ENCODE results near the gene SPHKAP. TPM values are rescaled to one million over a fixed set of nuclear protein-coding genes. Genes with fewer than 3 reads are reported as not detected.

The SPHKAP gene
- total RNA-seq, 2 donors from 2014 or later, result not detected

- no peak for DNase-seq
- no peak overlapping the region for H3K4me3 Mint-ChIP-seq
- no peak overlapping the region for H3K27ac Mint-ChIP-seq
- no peaks in the 10 kb centered on the region for H3K4me1 Mint-ChIP-seq (ENCODE audit: low read depth)
- ATAC-seq (replicated peaks in 1 of 2), result no peak
- no peaks in the 10 kb centered on the region for H3K27me3 Mint-ChIP-seq (ENCODE audit: low read depth)
- no peaks in the 10 kb centered on the region for H3K36me3 Mint-ChIP-seq (ENCODE audit: insufficient read depth in 2 of 2)
- no peaks in the 10 kb centered on the region for H3K9me3 Mint-ChIP-seq
Measured at GRCh38 chr2:228039752-228040534, 141.5 kb downstream of the SPHKAP start.

GRCh38 chr2:228038967-228039366 is 142.5 kb downstream of the SPHKAP start:
- H3K4me3 Mint-ChIP-seq, result no peak overlapping the region
- H3K36me3 Mint-ChIP-seq (ENCODE audit: insufficient read depth in 2 of 2), result no peaks in the 10 kb centered on the region
- H3K27me3 Mint-ChIP-seq (ENCODE audit: low read depth), result no peaks in the 10 kb centered on the region
- DNase-seq (no peak), ATAC-seq (replicated peaks in 1 of 2) (no peak)
- H3K9me3 Mint-ChIP-seq, result no peaks in the 10 kb centered on the region
- no peak overlapping the region for H3K27ac Mint-ChIP-seq
- H3K4me1 Mint-ChIP-seq (ENCODE audit: low read depth), result no peaks in the 10 kb centered on the region

GRCh38 chr2:228037915-228038314 is 143.6 kb downstream of the SPHKAP start:
- Mint-ChIP-seq H3K4me1 (ENCODE audit: low read depth) (no peaks in the 10 kb centered on the region), H3K4me3 (no peak overlapping the region), H3K27ac (no peak overlapping the region), H3K27me3 (ENCODE audit: low read depth) (no peaks in the 10 kb centered on the region), H3K9me3 (peaks cover 0 to 5% of the 10 kb centered on the region in 2 donors), H3K36me3 (ENCODE audit: insufficient read depth in 2 of 2) (no peaks in the 10 kb centered on the region)
- ATAC-seq (replicated peaks in 1 of 2), result no peak
- DNase-seq, result no peak

- Mint-ChIP-seq H3K4me3 (no peak overlapping the region), H3K27me3 (ENCODE audit: low read depth) (no peaks in the 10 kb centered on the region), H3K4me1 (ENCODE audit: low read depth) (no peaks in the 10 kb centered on the region), H3K27ac (no peak overlapping the region), H3K36me3 (ENCODE audit: insufficient read depth in 2 of 2) (no peaks in the 10 kb centered on the region), H3K9me3 (peaks cover 1% of the 10 kb centered on the region in 2 donors)
- no peak for ATAC-seq (replicated peaks in 1 of 2)
- no peak for DNase-seq
Measured at GRCh38 chr2:228023619-228024018, 157.9 kb downstream of the SPHKAP start.

- Mint-ChIP-seq H3K27me3 (ENCODE audit: low read depth) (no peaks in the 10 kb centered on the region), H3K4me3 (no peak overlapping the region), H3K36me3 (ENCODE audit: insufficient read depth in 2 of 2) (no peaks in the 10 kb centered on the region), H3K27ac (no peak overlapping the region), H3K9me3 (peaks cover 2 to 4% of the 10 kb centered on the region in 2 donors), H3K4me1 (ENCODE audit: low read depth) (no peaks in the 10 kb centered on the region)
- DNase-seq, result no peak
- no peak for ATAC-seq (replicated peaks in 1 of 2)
Measured at GRCh38 chr2:228018311-228018710, 163.2 kb downstream of the SPHKAP start.

GRCh38 chr2:228017784-228018183 is 163.7 kb downstream of the SPHKAP start:
- Mint-ChIP-seq H3K4me1 (ENCODE audit: low read depth) (no peaks in the 10 kb centered on the region), H3K9me3 (peaks cover 2 to 4% of the 10 kb centered on the region in 2 donors), H3K4me3 (no peak overlapping the region), H3K36me3 (ENCODE audit: insufficient read depth in 2 of 2) (no peaks in the 10 kb centered on the region), H3K27ac (no peak overlapping the region), H3K27me3 (ENCODE audit: low read depth) (no peaks in the 10 kb centered on the region)
- DNase-seq (no peak), ATAC-seq (replicated peaks in 1 of 2) (no peak)

GRCh38 chr2:228016402-228016801 is 165.1 kb downstream of the SPHKAP start:
- no peak overlapping the region for H3K4me3 Mint-ChIP-seq
- ATAC-seq (replicated peaks in 1 of 2), result no peak
- no peak for DNase-seq
- H3K36me3 Mint-ChIP-seq (ENCODE audit: insufficient read depth in 2 of 2), result no peaks in the 10 kb centered on the region
- no peaks in the 10 kb centered on the region for H3K4me1 Mint-ChIP-seq (ENCODE audit: low read depth)
- H3K27ac Mint-ChIP-seq, result no peak overlapping the region
- H3K9me3 Mint-ChIP-seq, result peaks cover 2% of the 10 kb centered on the region in 2 donors
- H3K27me3 Mint-ChIP-seq (ENCODE audit: low read depth), result no peaks in the 10 kb centered on the region

- Mint-ChIP-seq H3K27me3 (ENCODE audit: low read depth) (no peaks in the 10 kb centered on the region), H3K36me3 (ENCODE audit: insufficient read depth in 2 of 2) (no peaks in the 10 kb centered on the region), H3K9me3 (peaks cover 2% of the 10 kb centered on the region in 2 donors), H3K4me3 (no peak overlapping the region), H3K4me1 (ENCODE audit: low read depth) (no peaks in the 10 kb centered on the region), H3K27ac (no peak overlapping the region)
- ATAC-seq (replicated peaks in 1 of 2), result no peak
- no peak for DNase-seq
Measured at GRCh38 chr2:228015741-228016140, 165.7 kb downstream of the SPHKAP start.

GRCh38 chr2:227996366-227996765 is 185.1 kb downstream of the SPHKAP start:
- H3K9me3 Mint-ChIP-seq, result peaks cover 0 to 3% of the 10 kb centered on the region in 2 donors
- no peak for ATAC-seq (replicated peaks in 1 of 2)

GRCh38 chr2:227990937-227991336 is 190.6 kb downstream of the SPHKAP start:
- Mint-ChIP-seq H3K4me3 (no peak overlapping the region), H3K4me1 (ENCODE audit: low read depth) (no peaks in the 10 kb centered on the region), H3K9me3 (no peaks in the 10 kb centered on the region), H3K27me3 (ENCODE audit: low read depth) (peaks cover under 1% of the 10 kb centered on the region), H3K27ac (no peak overlapping the region), H3K36me3 (ENCODE audit: insufficient read depth in 2 of 2) (no peaks in the 10 kb centered on the region)
- ATAC-seq (replicated peaks in 1 of 2) (no peak), DNase-seq (no peak)

More at GRCh38 chr2:227996366-227996765, 185.1 kb downstream of the SPHKAP start:
- Mint-ChIP-seq H3K36me3 (ENCODE audit: insufficient read depth in 2 of 2) (no peaks in the 10 kb centered on the region), H3K27ac (no peak overlapping the region), H3K4me3 (no peak overlapping the region), H3K4me1 (ENCODE audit: low read depth) (no peaks in the 10 kb centered on the region), H3K27me3 (ENCODE audit: low read depth) (peaks cover 5% of the 10 kb centered on the region)
- no peak for DNase-seq

- peaks cover 0 to 5% of the 10 kb centered on the region in 2 donors for H3K9me3 Mint-ChIP-seq
- H3K27me3 Mint-ChIP-seq (ENCODE audit: low read depth), result no peaks in the 10 kb centered on the region
- no peaks in the 10 kb centered on the region for H3K4me1 Mint-ChIP-seq (ENCODE audit: low read depth)
- ATAC-seq (replicated peaks in 1 of 2) (no peak), DNase-seq (no peak)
- H3K36me3 Mint-ChIP-seq (ENCODE audit: insufficient read depth in 2 of 2), result no peaks in the 10 kb centered on the region
- H3K4me3 Mint-ChIP-seq, result no peak overlapping the region
- H3K27ac Mint-ChIP-seq, result no peak overlapping the region
Measured at GRCh38 chr2:227973241-227973640, 208.2 kb downstream of the SPHKAP start.

GRCh38 chr2:227971619-227972230 is 209.8 kb downstream of the SPHKAP start:
- Mint-ChIP-seq H3K27me3 (ENCODE audit: low read depth) (no peaks in the 10 kb centered on the region), H3K4me1 (ENCODE audit: low read depth) (no peaks in the 10 kb centered on the region), H3K36me3 (ENCODE audit: insufficient read depth in 2 of 2) (no peaks in the 10 kb centered on the region), H3K27ac (no peak overlapping the region), H3K9me3 (peaks cover 2% of the 10 kb centered on the region in 2 donors), H3K4me3 (no peak overlapping the region)
- no peak for DNase-seq
- ATAC-seq (replicated peaks in 1 of 2), result no peak

- H3K27me3 Mint-ChIP-seq (ENCODE audit: low read depth), result no peaks in the 10 kb centered on the region
- DNase-seq (no peak), ATAC-seq (replicated peaks in 1 of 2) (no peak)
- no peak overlapping the region for H3K27ac Mint-ChIP-seq
- no peaks in the 10 kb centered on the region for H3K4me1 Mint-ChIP-seq (ENCODE audit: low read depth)
- peaks cover 1 to 5% of the 10 kb centered on the region in 2 donors for H3K9me3 Mint-ChIP-seq
- no peaks in the 10 kb centered on the region for H3K36me3 Mint-ChIP-seq (ENCODE audit: insufficient read depth in 2 of 2)
- H3K4me3 Mint-ChIP-seq, result no peak overlapping the region
Measured at GRCh38 chr2:227960317-227960716, 221.2 kb downstream of the SPHKAP start.

Data from activated T-cell treated with anti-CD3 and anti-CD28 coated beads, Interleukin-2, amount 50 U/mL, for 72 hours (primary cell).